H9 (cell line): Measurements from ENCODE around the gene PHEX. TPM values are rescaled to one million over a fixed set of nuclear protein-coding genes. Genes with fewer than 3 reads are reported as not detected.

ENCODE experiments used
- DNase-seq: peaks from one replicate; pipeline ENCODE4 v3.0.0-alpha.2; 2017
- H2AFZ ChIP-seq: one replicate; pipeline ENCODE4 v1.6.1; 2013; ENCODE audit warnings: mild to moderate bottlenecking, low read length, control low read depth, moderate library complexity
- H2AK5ac ChIP-seq: 2 replicates; pipeline ENCODE4 v1.6.1; 2013; ENCODE audit warnings: low read length, control low read depth, mixed read lengths; ENCODE audit not compliant: insufficient read length
- H2BK120ac ChIP-seq: one replicate; pipeline ENCODE4 v1.6.1; 2013; ENCODE audit warnings: low read depth, mild to moderate bottlenecking, low read length, control low read depth, inconsistent platforms; ENCODE audit not compliant: poor library complexity, severe bottlenecking
- H2BK12ac ChIP-seq: 2 replicates; pipeline ENCODE4 v1.6.1; 2013; ENCODE audit warnings: low read length, control low read depth, mixed read lengths, low read depth; ENCODE audit not compliant: insufficient read length
- H2BK15ac ChIP-seq: 2 replicates; pipeline ENCODE4 v1.6.1; 2013; ENCODE audit warnings: low read depth, low read length, control low read depth
- H2BK20ac ChIP-seq: one replicate; pipeline ENCODE4 v1.6.1; 2013; ENCODE audit warnings: low read depth, mild to moderate bottlenecking, low read length, control low read depth, inconsistent platforms; ENCODE audit not compliant: poor library complexity, severe bottlenecking
- H2BK5ac ChIP-seq: 2 replicates; pipeline ENCODE4 v1.6.1; 2013; ENCODE audit warnings: low read length, control low read depth, mixed read lengths; ENCODE audit not compliant: insufficient read length
- H3K14ac ChIP-seq: 2 replicates; pipeline ENCODE4 v1.6.1; 2013; ENCODE audit warnings: low read length, control low read depth; ENCODE audit not compliant: insufficient read depth
- H3K18ac ChIP-seq: 2 replicates; pipeline ENCODE4 v1.6.1; 2013; ENCODE audit warnings: low read depth, mild to moderate bottlenecking, mixed read lengths, low read length, control low read depth; ENCODE audit not compliant: insufficient read length
- H3K23ac ChIP-seq: 2 replicates; pipeline ENCODE4 v1.6.1; 2013; ENCODE audit warnings: low read length, control low read depth, mixed read lengths, low read depth; ENCODE audit not compliant: insufficient read length
- H3K23me2 ChIP-seq: 2 replicates; pipeline ENCODE4 v1.6.1; 2013; ENCODE audit warnings: low read depth, mild to moderate bottlenecking, mixed read lengths, low read length, control low read depth; ENCODE audit not compliant: insufficient read length, poor library complexity, severe bottlenecking
- H3K27ac ChIP-seq: 2 replicates; pipeline ENCODE4 v1.5.1; 2013; ENCODE audit warnings: low read length, control low read depth, mixed read lengths, low read depth; ENCODE audit not compliant: insufficient read length
- H3K27me3 ChIP-seq: 2 replicates; pipeline ENCODE4 v1.6.1; 2013; ENCODE audit warnings: low read length, control low read depth, inconsistent platforms; ENCODE audit not compliant: insufficient read depth
- H3K4ac ChIP-seq: 2 replicates; pipeline ENCODE4 v1.6.1; 2013; ENCODE audit warnings: low read depth, mild to moderate bottlenecking, control low read depth, inconsistent platforms, low read length, moderate library complexity
- H3K4me1 ChIP-seq: 2 replicates; pipeline ENCODE4 v1.6.1; 2013; ENCODE audit warnings: low read length, control low read depth, inconsistent platforms; ENCODE audit not compliant: insufficient read depth
- H3K4me2 ChIP-seq: 2 replicates; pipeline ENCODE4 v1.6.1; 2013; ENCODE audit warnings: low read length, control low read depth, mixed read lengths; ENCODE audit not compliant: insufficient read length, insufficient read depth
- H3K56ac ChIP-seq: 2 replicates; pipeline ENCODE4 v1.6.1; 2013; ENCODE audit warnings: low read depth, mild to moderate bottlenecking, mixed read lengths, low read length, control low read depth; ENCODE audit not compliant: insufficient read length
- H3K79me1 ChIP-seq: 2 replicates; pipeline ENCODE4 v1.6.1; 2013; ENCODE audit warnings: low read depth, mild to moderate bottlenecking, moderate library complexity, low read length, control low read depth, inconsistent platforms; ENCODE audit not compliant: insufficient read depth, poor library complexity, severe bottlenecking
- H3K79me2 ChIP-seq: 2 replicates; pipeline ENCODE4 v1.6.1; 2013; ENCODE audit warnings: low read length, control low read depth, inconsistent platforms; ENCODE audit not compliant: insufficient read depth
- H3K9ac ChIP-seq: 2 replicates; pipeline ENCODE4 v1.6.1; 2013; ENCODE audit warnings: low read length, control low read depth, mixed read lengths; ENCODE audit not compliant: insufficient read length; ENCODE audit errors: extremely low read depth
- H3K9me3 ChIP-seq: one replicate; pipeline ENCODE4 v1.6.1; 2013; ENCODE audit warnings: low read depth, low read length, inconsistent platforms; ENCODE audit not compliant: control insufficient read depth
- H3T11ph ChIP-seq: one replicate; pipeline ENCODE4 v1.6.1; 2013; ENCODE audit warnings: mild to moderate bottlenecking, low read length, control low read depth, inconsistent platforms
- H4K20me1 ChIP-seq: one replicate; pipeline ENCODE4 v1.6.1; 2013; ENCODE audit not compliant: control insufficient read depth, insufficient read length, insufficient read depth
- H4K5ac ChIP-seq: 2 replicates; pipeline ENCODE4 v1.6.1; 2013; ENCODE audit warnings: low read depth, mild to moderate bottlenecking, mixed read lengths, low read length, control low read depth; ENCODE audit not compliant: insufficient read length
- H4K8ac ChIP-seq: replicated peaks from 2 replicates; pipeline ENCODE4 v1.6.1; 2013; ENCODE audit warnings: low read length, control low read depth, mixed read lengths, low read depth; ENCODE audit not compliant: insufficient read length
- H4K91ac ChIP-seq: 2 replicates; pipeline ENCODE4 v1.6.1; 2013; ENCODE audit warnings: low read depth, mild to moderate bottlenecking, moderate library complexity, mixed read lengths, low read length, control low read depth; ENCODE audit not compliant: insufficient read length
- H3K27ac Mint-ChIP-seq, 3 experiments: 2 replicates in 2 of 3; 3 replicates in 1 of 3; pipeline ENCODE4 v1.8.0; 2020 to 2021; ENCODE audit warnings: mixed read lengths in 3 of 3, mild to moderate bottlenecking in 1 of 3, moderate library complexity in 1 of 3
- H3K27me3 Mint-ChIP-seq: 2 replicates; pipeline ENCODE4 v1.8.0; 2021; ENCODE audit warnings: low read depth, mild to moderate bottlenecking, moderate library complexity, mixed read lengths
- H3K36me3 Mint-ChIP-seq, 3 experiments: 2 replicates in 2 of 3; 3 replicates in 1 of 3; pipeline ENCODE4 v1.8.0; 2020 to 2021; ENCODE audit warnings: low read depth in 3 of 3, mixed read lengths in 3 of 3; ENCODE audit not compliant: insufficient read depth in 1 of 3
- H3K4me1 Mint-ChIP-seq, 2 experiments: 2 replicates each; pipeline ENCODE4 v1.8.0; 2020; ENCODE audit warnings: mixed read lengths in 2 of 2
- H3K4me3 Mint-ChIP-seq, 2 experiments: 2 replicates in 1 of 2; 3 replicates in 1 of 2; pipeline ENCODE4 v1.8.0; 2020 to 2021; ENCODE audit warnings: mild to moderate bottlenecking in 2 of 2, mixed read lengths in 2 of 2, moderate library complexity in 1 of 2
- H3K9me3 Mint-ChIP-seq, 2 experiments: 2 replicates in 1 of 2; 3 replicates in 1 of 2; pipeline ENCODE4 v1.8.0; 2020; ENCODE audit warnings: mild to moderate bottlenecking in 2 of 2, mixed read lengths in 2 of 2, moderate library complexity in 1 of 2
- WGBS: extraction: QIAGEN DNeasy Blood & Tissue Kit; methylation state at CpG from one replicate; pipeline ENCODE4 v1.1.7; 2013; ENCODE audit warnings: missing lambda C conversion rate, low lambda C conversion rate, mixed read lengths; ENCODE audit not compliant: insufficient read length; ENCODE audit errors: extremely low coverage; 5-methylcytosine and 5-hydroxymethylcytosine counted together
- total RNA-seq: library from RNA; stranded (reverse); gene quantifications from 2 replicates; pipeline ENCODE4 v1.2.1, GENCODE V29; 2021
- TF ChIP-seq, protein P1 (sequence below): fragments of 200-600 bp; sonication (generic); conservative IDR thresholded peaks from 3 replicates; pipeline ENCODE4 v1.8.0; 2021; ENCODE audit warnings: antibody characterized with exemption, mild to moderate bottlenecking

Gene PHEX
- total RNA-seq, 1 experiment from 2014 or later = 0.11 TPM

DNA sequence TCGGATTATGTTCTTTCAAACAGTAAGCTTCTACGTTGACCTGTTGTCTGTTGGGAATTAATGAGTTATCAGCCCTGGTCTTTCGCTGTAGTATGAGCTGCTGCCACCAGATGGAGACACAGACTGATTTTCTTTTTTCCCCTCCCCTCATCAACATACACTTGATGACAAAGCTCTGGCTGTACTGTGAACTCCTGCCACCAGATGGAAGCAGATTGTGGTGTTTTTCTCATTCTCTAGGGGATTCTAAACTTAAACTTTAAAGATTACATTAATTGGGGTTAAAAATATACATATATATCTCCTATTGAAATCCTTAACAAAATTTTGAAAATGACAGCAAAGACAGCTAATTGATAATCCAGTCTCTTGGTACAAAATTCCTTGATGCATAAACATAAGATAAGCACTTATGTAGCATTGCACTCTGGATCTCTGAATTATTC lies 46.8 kb upstream of the PHEX start:
- no peak overlapping the region for H2BK15ac ChIP-seq
- Mint-ChIP-seq H3K4me1 (no peaks in the 10 kb centered on the region; a peak in 2 of 4 replicates), H3K9me3 (peaks cover 0 to 25% of the 10 kb centered on the region in 2 experiments; a peak in 3 of 5 replicates), H3K36me3 (peaks cover 24 to 84% (median 64%) of the 10 kb centered on the region in 3 experiments; a peak in 6 of 7 replicates), H3K27me3 (no peaks in the 10 kb centered on the region), H3K4me3 (no peak overlapping the region), H3K27ac (no peak overlapping the region)
- H2AFZ ChIP-seq = no peak overlapping the region
- no peaks in the 10 kb centered on the region for H4K20me1 ChIP-seq
- H3K4ac ChIP-seq = no peak overlapping the region
- no peak overlapping the region for H3K27ac ChIP-seq
- H3K4me2 ChIP-seq = no peak overlapping the region
- H3K9ac ChIP-seq = no peak overlapping the region
- no peak overlapping the region for H3T11ph ChIP-seq
- no peak overlapping the region for H3K56ac ChIP-seq
- H3K79me2 ChIP-seq = no peaks in the 10 kb centered on the region; the same call in 1 of the 2 replicates
- H2BK120ac ChIP-seq = no peak overlapping the region
- no peaks in the 10 kb centered on the region for H3K27me3 ChIP-seq
- H4K5ac ChIP-seq = no peak overlapping the region
- no peak overlapping the region for H2BK20ac ChIP-seq
- H4K91ac ChIP-seq = no peak overlapping the region
- no peak overlapping the region for H3K14ac ChIP-seq
- H3K18ac ChIP-seq = no peak overlapping the region
- no peaks in the 10 kb centered on the region for H3K79me1 ChIP-seq
- no peak overlapping the region for H2BK5ac ChIP-seq
- no peaks in the 10 kb centered on the region for H3K23me2 ChIP-seq
- no CpG with 5 or more reads among the region's 3 CpGs for WGBS
- peak; percentile 61 for DNase-seq
- no peaks in the 10 kb centered on the region for H3K9me3 ChIP-seq
- no peak overlapping the region for H3K23ac ChIP-seq
- TF ChIP-seq, protein P1, sequence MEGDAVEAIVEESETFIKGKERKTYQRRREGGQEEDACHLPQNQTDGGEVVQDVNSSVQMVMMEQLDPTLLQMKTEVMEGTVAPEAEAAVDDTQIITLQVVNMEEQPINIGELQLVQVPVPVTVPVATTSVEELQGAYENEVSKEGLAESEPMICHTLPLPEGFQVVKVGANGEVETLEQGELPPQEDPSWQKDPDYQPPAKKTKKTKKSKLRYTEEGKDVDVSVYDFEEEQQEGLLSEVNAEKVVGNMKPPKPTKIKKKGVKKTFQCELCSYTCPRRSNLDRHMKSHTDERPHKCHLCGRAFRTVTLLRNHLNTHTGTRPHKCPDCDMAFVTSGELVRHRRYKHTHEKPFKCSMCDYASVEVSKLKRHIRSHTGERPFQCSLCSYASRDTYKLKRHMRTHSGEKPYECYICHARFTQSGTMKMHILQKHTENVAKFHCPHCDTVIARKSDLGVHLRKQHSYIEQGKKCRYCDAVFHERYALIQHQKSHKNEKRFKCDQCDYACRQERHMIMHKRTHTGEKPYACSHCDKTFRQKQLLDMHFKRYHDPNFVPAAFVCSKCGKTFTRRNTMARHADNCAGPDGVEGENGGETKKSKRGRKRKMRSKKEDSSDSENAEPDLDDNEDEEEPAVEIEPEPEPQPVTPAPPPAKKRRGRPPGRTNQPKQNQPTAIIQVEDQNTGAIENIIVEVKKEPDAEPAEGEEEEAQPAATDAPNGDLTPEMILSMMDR = peak; percentile 98
- H2AK5ac ChIP-seq = no peak overlapping the region
- H3K4me1 ChIP-seq = no peaks in the 10 kb centered on the region
- H4K8ac ChIP-seq = no peak overlapping the region
- no peak overlapping the region for H2BK12ac ChIP-seq
